AG04449 (cell line): ENCODE data around the gene FOXA3.

Experiments used
- CTCF ChIA-PET: fragments of 350-600 bp; formaldehyde crosslinking; extraction: SDS; loops from one replicate; lab custom pipeline; 2021; ENCODE audit warnings: antibody characterized with exemption; lab: Yijun Ruan, JAX
- POLR2A ChIA-PET: fragments of 400-600, 350-600 bp; formaldehyde crosslinking; extraction: SDS; loops from one replicate; lab custom pipeline; 2020; ENCODE audit warnings: antibody characterized with exemption, inconsistent platforms; lab: Yijun Ruan, JAX
- DNase-seq: peaks from one replicate; pipeline ENCODE4 v3.0.0-alpha.2; 2010; ENCODE audit warnings: low read depth, low spot score
- H3K4me3 ChIP-seq: 2 replicates; pipeline ENCODE4 v1.5.1; 2011; ENCODE audit warnings: low read depth, mild to moderate bottlenecking, control low read depth, low read length
- TF ChIP-seq, protein P1 (sequence below): IDR thresholded peaks from one replicate; pipeline ENCODE4 v1.5.1; 2011; ENCODE audit warnings: mild to moderate bottlenecking, moderate library complexity, low read length, control low read depth, inconsistent platforms; ENCODE audit not compliant: insufficient read depth; ENCODE audit errors: missing control alignments

Gene FOXA3

DNA sequence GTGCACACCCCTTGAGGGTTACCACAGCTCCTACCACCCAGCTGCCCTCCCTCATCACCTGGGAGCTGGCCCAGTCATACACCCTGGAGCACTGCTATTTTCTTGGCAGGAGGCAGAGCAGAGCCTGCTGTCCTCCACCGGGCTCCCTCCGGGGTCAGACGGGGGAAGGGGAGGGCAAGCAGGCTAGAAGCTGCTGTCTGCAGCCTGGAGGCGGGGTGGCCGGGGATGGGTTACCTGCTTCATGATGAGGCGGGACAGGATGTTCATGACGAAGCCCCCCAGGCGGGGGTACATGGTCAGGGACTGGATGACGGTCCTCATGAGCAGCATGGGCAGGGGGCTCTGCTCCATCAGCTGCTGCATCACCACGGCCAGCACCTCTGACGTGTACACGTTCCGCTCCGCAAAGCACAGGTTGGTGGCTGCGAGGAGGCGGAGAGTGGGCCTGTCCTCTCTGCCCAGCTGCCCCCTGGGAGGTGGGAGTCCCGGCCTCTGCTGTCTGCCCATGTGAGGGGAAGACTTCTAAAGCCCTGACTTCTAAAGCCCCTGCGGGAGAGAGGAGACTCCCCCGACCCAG, 46.3 kb upstream of the FOXA3 start:
- no peak for DNase-seq
- TF ChIP-seq, protein P1, sequence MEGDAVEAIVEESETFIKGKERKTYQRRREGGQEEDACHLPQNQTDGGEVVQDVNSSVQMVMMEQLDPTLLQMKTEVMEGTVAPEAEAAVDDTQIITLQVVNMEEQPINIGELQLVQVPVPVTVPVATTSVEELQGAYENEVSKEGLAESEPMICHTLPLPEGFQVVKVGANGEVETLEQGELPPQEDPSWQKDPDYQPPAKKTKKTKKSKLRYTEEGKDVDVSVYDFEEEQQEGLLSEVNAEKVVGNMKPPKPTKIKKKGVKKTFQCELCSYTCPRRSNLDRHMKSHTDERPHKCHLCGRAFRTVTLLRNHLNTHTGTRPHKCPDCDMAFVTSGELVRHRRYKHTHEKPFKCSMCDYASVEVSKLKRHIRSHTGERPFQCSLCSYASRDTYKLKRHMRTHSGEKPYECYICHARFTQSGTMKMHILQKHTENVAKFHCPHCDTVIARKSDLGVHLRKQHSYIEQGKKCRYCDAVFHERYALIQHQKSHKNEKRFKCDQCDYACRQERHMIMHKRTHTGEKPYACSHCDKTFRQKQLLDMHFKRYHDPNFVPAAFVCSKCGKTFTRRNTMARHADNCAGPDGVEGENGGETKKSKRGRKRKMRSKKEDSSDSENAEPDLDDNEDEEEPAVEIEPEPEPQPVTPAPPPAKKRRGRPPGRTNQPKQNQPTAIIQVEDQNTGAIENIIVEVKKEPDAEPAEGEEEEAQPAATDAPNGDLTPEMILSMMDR = no peak
- H3K4me3 ChIP-seq = no peak overlapping the region
- ChIA-PET CTCF (interaction anchor here (1.0 to 10.8 kb wide), 19 partner anchors 14 to 209 kb away, joined by 3 to 231 read pairs (median 10); partner anchors contain the start of genes DMWD, IRF2BP1 and SIX5), POLR2A (interaction anchor here (0.7 kb wide), 1 partner anchor 70 kb away, joined by 3 read pairs; no protein-coding TSS in a partner anchor)

DNA sequence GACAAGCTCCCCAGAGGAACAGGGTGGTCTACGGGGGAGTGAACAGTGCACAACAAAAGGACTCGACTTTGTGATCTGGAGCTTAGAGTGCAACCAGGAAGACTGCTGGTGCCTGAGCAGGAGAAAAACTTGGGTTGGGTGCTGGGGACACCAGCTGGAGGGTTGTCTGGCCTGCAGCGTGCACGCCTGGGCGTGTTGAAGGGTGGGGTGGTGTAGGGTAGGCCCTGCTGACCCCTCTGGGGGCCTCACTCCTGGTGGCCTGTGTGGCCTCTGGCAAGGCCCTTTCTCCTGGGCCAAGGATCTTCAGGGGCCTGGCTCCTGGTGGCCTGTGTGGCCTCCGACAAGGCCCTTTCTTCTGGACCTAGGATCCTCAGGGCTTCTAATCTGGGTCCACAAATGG, 44.4 kb upstream of the FOXA3 start:
- TF ChIP-seq, protein P1 = no peak
- POLR2A ChIA-PET = no interaction called here
- CTCF ChIA-PET = interaction anchor here (1.0 to 10.8 kb wide), 8 partner anchors 12 to 190 kb away, joined by 3 to 231 read pairs (median 49); partner anchors contain the start of genes IRF2BP1 and SIX5
- no peak overlapping the region for H3K4me3 ChIP-seq
- DNase-seq = no peak

DNA sequence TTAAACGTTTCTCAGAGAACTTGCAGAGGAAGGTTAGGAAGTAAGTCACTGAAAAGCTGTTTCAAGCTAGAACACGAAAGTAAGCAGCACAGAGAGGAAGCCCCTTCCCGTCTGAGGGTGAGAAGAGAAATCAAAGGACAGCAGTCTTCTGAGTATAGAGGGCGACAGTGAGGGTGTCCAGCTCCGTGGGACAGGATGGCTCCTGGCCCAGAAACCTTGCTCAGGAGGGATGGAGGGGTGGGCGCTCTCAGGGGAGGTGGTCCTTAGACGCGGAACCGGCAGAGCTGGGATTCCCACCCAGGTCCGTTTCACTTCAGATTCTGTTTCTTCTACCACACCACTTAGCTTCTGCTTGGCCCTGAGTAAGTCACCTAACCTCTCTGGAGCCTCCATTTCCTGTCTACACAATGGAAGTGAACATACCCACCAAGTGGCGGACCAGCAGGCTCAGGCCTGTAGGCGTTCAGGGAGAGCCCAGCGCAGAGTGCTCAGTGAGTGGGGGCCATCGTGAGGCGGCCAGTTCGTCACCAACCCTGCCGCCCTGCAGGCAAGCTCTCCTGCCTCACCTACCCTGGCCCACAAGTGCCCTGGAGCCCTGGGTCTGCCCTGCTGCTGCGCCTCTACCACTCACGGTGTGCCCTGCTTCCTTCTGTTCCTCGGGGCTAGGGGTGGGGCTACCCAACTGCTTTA, 43.6 kb upstream of the FOXA3 start:
- ChIA-PET CTCF (interaction anchor here (1.0 to 10.8 kb wide), 8 partner anchors 9 to 190 kb away, joined by 3 to 231 read pairs (median 30); partner anchors contain the start of gene IRF2BP1), POLR2A (no interaction called here)
- no peak overlapping the region for H3K4me3 ChIP-seq
- DNase-seq = no peak
- TF ChIP-seq, protein P1 = no peak

DNA sequence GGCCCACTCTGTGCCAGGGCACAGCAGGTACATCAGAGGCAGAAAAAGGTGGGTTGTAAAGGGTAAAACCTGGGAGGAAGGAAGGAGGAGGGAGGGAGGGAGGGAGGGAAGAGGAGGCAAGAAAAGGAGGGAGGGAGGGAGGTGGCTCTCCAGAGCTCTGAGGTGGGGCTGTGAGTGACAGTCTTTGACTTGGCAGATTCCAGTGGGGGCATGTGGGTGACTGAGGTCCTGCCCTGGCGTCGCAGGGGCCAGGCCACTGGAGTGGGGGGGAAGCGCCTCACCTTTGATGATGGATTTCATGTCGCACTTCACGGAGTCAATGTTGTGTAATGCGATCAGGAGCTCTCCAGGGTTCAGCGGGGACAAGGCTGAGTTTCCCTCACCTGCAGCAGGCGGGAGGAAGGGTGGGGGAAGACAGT, 43.0 kb upstream of the FOXA3 start:
- TF ChIP-seq, protein P1 = no peak
- no peak overlapping the region for H3K4me3 ChIP-seq
- ChIA-PET CTCF (interaction anchor here (0.8 to 10.8 kb wide), 5 partner anchors 10 to 63 kb away, joined by 4 to 231 read pairs (median 52); partner anchors contain the start of gene IRF2BP1), POLR2A (no interaction called here)
- no peak for DNase-seq

DNA sequence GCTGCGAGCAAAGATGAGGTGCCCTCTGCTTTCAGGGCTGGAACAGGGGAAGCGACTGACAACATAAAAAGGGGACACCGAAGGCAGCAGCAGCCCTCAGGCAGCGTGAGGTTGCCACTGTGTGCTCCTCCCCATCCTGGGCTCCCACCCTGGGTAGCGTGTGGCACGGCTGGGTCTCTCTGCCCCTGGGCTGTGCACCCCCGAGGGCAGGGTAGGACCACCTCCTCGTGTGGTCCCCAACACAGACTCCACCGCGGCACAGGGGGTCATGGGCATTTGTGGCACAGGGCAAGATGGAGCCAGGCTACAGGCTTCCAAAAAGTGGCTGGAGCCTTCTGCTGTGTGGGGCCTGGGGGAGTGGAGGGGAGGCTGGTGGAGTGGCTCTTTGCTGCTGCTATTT, 42.6 kb upstream of the FOXA3 start:
- TF ChIP-seq, protein P1 = no peak
- CTCF ChIA-PET = interaction anchor here (0.8 to 10.8 kb wide), 4 partner anchors 10 to 28 kb away, joined by 4 to 231 read pairs (median 30); no protein-coding TSS in a partner anchor
- no peak overlapping the region for H3K4me3 ChIP-seq
- POLR2A ChIA-PET = no interaction called here
- no peak for DNase-seq

DNA sequence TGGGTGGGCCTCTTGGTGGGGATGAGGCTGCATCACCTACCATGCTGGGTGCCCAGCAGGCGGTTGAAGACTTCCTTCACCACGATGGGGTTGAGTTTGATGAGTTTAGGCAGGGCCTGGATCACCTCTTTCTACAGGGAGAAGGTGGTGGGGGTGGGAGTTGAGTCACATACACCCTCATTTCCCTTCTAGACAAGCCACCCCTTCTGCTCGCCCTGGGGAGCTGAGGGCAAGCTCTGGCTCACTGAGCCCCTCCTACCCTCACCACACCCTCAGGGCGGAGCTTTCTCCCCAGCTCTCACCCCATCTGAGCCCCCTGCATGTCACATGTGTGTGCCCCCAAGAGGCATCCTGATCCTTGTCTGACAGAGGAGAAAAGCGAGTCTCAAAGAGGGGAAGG, 41.4 kb upstream of the FOXA3 start:
- TF ChIP-seq, protein P1 = no peak
- no peak overlapping the region for H3K4me3 ChIP-seq
- ChIA-PET POLR2A (no interaction called here), CTCF (interaction anchor here (0.9 to 10.8 kb wide), 5 partner anchors 9 to 54 kb away, joined by 3 to 231 read pairs (median 3); partner anchors contain the start of gene SIX5)
- no peak for DNase-seq
